IPS DF 6.9 (cell line): Measurements from ENCODE around the gene GGN.

ENCODE experiments used
- DNase-seq: peaks from one replicate; pipeline ENCODE4 v3.0.0-alpha.2; 2013; ENCODE audit warnings: low read depth, low spot score
- H3K27ac ChIP-seq: one replicate; pipeline ENCODE4 v1.5.1; 2013; ENCODE audit warnings: low read length, control low read depth
- H3K27me3 ChIP-seq: 2 replicates; pipeline ENCODE4 v1.6.1; 2013; ENCODE audit warnings: mild to moderate bottlenecking, low read length; ENCODE audit not compliant: control insufficient read depth, insufficient read depth
- H3K36me3 ChIP-seq: 2 replicates; pipeline ENCODE4 v1.6.1; 2013; ENCODE audit warnings: low read length; ENCODE audit not compliant: control insufficient read depth, insufficient read depth
- H3K4me1 ChIP-seq: 2 replicates; pipeline ENCODE4 v1.6.1; 2013; ENCODE audit warnings: low read length; ENCODE audit not compliant: control insufficient read depth, insufficient read depth
- H3K4me3 ChIP-seq: 2 replicates; pipeline ENCODE4 v1.5.1; 2013; ENCODE audit warnings: mild to moderate bottlenecking, low read length
- H3K9me3 ChIP-seq: 2 replicates; pipeline ENCODE4 v1.6.1; 2013; ENCODE audit warnings: low read length, inconsistent platforms; ENCODE audit not compliant: control insufficient read depth, insufficient read depth
- WGBS: extraction: QIAGEN DNeasy Blood & Tissue Kit; methylation state at CpG from one replicate; pipeline ENCODE4 v1.1.7; 2013; ENCODE audit warnings: mixed read lengths, missing lambda C conversion rate; ENCODE audit not compliant: insufficient read length, insufficient coverage; 5-methylcytosine and 5-hydroxymethylcytosine counted together

The GGN gene

DNA sequence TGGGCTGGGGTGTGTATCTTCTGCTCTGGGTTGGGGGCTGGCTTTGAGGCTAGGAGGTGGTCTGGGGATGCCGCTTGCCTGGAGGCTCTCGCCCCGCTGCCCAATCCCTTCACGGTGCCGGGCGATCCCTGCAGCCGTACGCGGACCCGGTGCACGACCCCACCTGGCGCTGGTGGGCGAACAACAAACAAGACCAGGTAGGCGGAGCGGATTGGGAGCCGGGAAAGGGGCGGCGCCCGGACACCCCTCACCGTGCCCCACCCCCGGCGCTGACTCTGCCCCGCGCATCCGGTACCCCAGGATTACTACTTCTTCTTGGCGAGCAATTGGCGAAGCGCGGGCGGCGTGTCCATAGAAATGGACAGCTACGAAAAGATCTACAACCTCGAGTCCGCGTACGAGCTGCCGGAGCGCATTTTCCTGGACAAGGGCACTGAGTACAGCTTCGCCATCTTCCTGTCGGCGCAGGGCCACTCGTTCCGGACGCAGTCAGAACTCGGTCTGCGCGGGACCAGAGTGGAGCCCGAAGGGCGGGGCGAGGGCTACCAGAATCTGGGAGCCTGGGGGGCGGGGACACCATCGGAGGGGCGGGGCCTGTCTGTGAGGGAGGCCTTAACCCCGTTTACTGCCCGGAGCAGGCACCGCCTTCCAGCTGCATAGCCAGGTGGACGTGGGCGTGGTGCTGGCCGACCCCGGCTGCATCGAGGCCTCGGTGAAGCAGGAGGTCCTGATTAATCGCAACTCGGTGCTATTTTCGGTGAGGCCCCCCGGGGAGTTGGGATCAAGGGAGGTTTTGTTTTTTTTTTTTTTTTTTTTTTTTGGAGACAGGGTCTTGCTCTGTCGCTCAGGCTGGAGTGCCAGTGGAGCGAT is 25.5 kb downstream of the GGN start:
- peak overlapping the region; percentile 52; the same call in 1 of the 2 replicates for H3K4me3 ChIP-seq
- no peak overlapping the region for H3K27ac ChIP-seq
- no peaks in the 10 kb centered on the region; the same call in 1 of the 2 replicates for H3K4me1 ChIP-seq
- H3K9me3 ChIP-seq: no peaks in the 10 kb centered on the region
- peaks cover 3% of the 10 kb centered on the region; the same call in 1 of the 2 replicates for H3K27me3 ChIP-seq
- peak; percentile 60 for DNase-seq
- H3K36me3 ChIP-seq: no peaks in the 10 kb centered on the region
- WGBS: no CpG with 5 or more reads among the region's 68 CpGs

DNA sequence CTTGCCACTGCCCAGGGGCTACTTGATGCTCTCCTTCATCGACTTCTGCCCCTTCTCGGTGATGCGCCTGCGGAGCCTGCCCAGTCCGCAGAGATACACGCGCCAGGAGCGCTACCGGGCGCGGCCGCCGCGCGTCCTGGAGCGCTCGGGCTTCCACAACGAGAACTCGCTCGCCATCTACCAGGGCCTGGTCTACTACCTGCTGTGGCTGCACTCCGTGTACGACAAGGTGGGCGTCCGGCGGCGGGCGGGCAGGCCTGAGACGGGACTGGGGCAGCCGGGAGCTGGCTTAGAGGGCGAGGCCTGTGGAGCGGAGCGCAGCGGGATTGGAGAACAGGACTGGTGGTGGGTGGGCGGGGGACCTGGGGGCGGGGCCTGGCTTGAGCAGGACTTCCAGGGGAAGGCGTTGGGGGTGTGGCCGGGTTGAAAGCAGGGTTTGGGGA is 26.2 kb downstream of the GGN start:
- Histone ChIP-seq H3K9me3 (no peaks in the 10 kb centered on the region), H3K27ac (no peak overlapping the region), H3K4me3 (peak overlapping the region; percentile 52), H3K4me1 (no peaks in the 10 kb centered on the region; the same call in 1 of the 2 replicates), H3K36me3 (no peaks in the 10 kb centered on the region), H3K27me3 (peaks cover 3% of the 10 kb centered on the region; the same call in 1 of the 2 replicates)
- peak; percentile 68 for DNase-seq
- WGBS: no CpG with 5 or more reads among the region's 37 CpGs

DNA sequence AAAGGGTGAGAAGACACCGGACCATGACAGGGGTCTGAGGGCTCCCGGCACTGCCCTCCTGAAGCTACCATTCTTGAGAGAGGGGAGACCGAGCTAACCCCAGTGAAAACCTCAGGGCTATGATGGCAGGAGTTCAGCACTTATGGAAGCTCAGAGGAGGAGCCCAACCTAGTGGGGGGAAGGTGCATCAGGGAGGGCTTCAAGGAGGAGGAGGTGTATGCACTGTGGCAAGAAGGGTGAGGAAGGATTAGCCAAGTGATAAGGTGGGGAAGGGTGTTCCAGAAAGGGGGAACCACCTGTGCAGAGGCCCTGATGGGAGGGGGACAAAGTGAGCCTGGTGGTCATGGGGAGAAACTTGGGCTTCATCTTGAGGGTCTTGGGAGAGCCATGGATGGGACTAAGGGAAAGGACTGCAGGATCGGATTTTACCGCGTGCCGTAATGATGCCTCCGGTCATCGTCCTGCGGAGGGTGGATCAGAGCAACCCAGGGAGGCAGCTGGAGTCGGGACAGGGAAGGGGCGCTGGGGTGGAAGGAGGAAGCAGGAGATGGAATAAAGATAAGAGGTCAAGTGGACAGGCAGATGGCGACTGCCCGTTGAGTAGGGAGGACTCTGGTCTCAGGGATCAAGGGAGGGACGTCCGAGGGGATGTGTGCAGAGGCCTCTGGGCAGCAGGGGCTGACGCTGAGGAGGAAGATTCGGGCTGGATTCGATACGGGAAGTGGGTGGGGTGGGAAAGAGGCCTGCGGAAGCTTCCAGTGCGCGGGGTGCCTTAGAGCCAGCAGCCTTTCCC is 26.8 kb downstream of the GGN start:
- no CpG with 5 or more reads among the region's 23 CpGs for WGBS
- H3K4me3 ChIP-seq: peak overlapping the region; percentile 52; the same call in 1 of the 2 replicates
- no peaks in the 10 kb centered on the region for H3K36me3 ChIP-seq
- no peak for DNase-seq
- no peaks in the 10 kb centered on the region; the same call in 1 of the 2 replicates for H3K4me1 ChIP-seq
- H3K9me3 ChIP-seq: no peaks in the 10 kb centered on the region
- H3K27ac ChIP-seq: no peak overlapping the region
- peaks cover 3% of the 10 kb centered on the region; the same call in 1 of the 2 replicates for H3K27me3 ChIP-seq

DNA sequence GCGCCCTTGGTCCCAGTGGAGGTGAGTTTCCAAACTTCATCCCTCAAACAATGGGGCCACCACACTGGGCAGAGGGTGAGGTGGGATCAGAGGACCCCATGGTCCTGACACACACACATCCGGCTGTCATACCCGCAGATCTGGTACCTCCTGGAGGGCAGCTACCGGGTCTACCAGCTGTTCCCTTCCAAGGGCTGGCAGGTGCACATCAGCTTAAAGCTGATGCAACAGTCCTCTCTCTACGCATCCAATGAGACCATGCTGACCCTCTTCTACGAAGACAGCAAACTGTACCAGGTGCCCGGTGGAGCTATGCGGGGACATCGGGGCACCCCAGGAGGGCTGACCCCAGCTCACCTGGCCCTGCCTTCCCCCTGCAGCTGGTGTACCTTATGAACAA is 27.5 kb downstream of the GGN start:
- H3K27me3 ChIP-seq: peaks cover 3% of the 10 kb centered on the region; the same call in 1 of the 2 replicates
- no peaks in the 10 kb centered on the region for H3K36me3 ChIP-seq
- no peak overlapping the region for H3K4me3 ChIP-seq
- H3K4me1 ChIP-seq: no peaks in the 10 kb centered on the region; the same call in 1 of the 2 replicates
- no peak for DNase-seq
- WGBS: no CpG with 5 or more reads among the region's 9 CpGs
- no peaks in the 10 kb centered on the region for H3K9me3 ChIP-seq
- H3K27ac ChIP-seq: no peak overlapping the region

DNA sequence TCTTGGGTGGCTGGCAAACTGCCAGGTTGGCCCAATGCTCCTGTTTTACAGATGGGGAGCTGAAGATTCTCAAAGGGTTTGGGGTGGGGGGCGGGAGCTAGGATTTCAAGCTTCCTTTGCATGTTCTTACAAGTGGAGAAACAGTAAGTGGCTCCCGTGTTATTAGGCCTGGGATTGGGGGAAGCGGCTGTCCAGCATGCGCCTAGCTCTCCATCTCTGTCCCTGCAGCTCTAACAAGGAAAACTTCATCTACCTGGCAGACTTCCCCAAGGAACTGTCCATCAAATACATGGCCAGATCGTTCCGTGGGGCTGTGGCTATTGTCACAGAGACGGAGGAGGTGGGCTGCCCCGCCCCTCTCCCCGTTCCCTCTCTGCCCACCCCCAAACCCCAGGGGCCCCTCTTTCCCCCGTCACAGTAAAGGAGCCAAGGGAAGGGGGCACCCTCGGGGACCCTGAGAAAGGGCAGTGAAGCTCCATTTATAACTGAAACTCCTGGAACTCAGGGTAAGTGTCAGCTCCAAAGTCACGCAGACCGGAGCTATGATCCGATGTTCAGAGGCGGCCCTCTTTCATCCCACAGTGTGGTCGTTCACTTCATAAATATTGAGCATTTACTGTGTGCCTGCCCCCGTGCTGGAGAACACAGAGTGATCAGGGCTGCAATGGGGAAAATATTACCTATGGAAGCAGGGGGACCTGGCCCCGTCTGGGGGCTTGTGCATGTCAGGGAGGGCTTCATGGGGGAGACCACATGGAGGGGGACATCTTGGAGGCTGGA is 28.4 kb downstream of the GGN start:
- Histone ChIP-seq H3K4me3 (no peak overlapping the region), H3K36me3 (no peaks in the 10 kb centered on the region), H3K27ac (no peak overlapping the region), H3K9me3 (no peaks in the 10 kb centered on the region), H3K4me1 (no peaks in the 10 kb centered on the region; the same call in 1 of the 2 replicates), H3K27me3 (peaks cover 3% of the 10 kb centered on the region; the same call in 1 of the 2 replicates)
- WGBS: no CpG with 5 or more reads among the region's 18 CpGs
- no peak for DNase-seq

DNA sequence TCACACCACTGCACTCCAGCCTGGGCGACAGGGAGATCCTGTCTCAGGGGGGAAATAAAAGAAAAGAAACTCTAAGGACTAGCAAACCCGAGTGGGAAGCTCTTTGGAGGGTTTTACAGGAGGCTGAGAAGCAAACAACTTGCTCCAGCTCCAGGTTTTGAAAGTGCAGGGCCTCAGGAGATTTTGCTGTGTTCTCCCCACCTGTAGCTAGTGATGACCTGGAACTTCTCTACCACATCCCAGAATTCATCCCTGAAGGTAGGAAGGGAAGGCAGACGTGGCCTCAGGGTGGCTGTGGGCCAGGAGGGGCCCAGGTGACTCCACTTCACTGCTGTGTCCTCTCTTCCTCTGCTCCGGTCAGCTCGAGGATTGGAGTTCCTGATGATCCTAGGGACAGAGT is 29.8 kb downstream of the GGN start:
- Histone ChIP-seq H3K36me3 (no peaks in the 10 kb centered on the region), H3K9me3 (no peaks in the 10 kb centered on the region), H3K4me3 (no peak overlapping the region), H3K27me3 (peaks cover 3% of the 10 kb centered on the region; the same call in 1 of the 2 replicates), H3K4me1 (no peaks in the 10 kb centered on the region; the same call in 1 of the 2 replicates), H3K27ac (no peak overlapping the region)
- no peak for DNase-seq
- WGBS: no CpG with 5 or more reads among the region's 5 CpGs

DNA sequence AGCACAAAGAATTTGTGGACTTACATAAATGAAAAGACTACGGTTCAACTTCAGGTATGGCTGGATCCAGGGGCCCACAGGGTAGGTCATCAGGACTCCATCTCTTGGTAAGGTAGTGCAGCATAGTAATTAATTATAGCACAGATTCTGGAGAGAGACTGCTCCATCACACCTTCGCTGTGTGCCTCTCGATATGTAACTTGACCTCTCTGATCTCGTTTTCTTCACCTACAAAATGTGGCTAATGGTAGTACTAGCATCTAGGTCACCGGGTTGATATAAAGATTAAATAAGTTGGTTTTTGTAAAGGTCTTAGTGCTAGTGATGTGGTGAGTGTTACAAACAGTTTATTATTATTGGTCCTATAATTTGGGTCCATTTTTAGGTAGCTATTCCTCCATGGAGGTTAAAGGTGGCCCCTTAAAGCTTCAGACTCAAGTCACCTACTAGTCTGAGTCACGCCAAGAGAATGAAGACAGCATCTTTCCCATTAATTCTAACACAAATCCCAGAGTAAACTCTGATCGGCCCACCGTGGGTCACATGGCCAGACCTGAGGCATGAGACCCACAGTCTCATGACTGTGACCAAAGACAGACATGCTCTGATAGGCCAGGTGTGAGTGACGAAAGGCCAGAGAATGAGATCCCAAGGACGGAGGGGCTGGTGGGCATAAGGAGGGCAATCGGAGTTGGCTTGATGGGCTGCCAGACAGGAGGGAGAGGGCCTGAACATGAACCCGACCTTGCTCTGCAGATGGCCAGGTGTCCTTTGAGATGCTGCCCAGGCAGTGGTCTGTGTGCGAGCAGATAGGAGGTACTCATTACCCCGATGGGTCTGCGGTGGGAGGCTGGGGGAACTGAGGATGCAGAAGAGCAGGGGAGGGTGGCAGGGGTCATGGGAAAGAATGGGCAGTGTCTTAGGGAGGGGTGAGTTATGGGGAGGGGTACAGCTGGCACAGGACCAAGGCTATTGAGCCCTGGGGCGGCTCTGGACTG is 31.8 kb downstream of the GGN start:
- Histone ChIP-seq H3K27ac (no peak overlapping the region), H3K9me3 (no peaks in the 10 kb centered on the region), H3K27me3 (peaks cover 3% of the 10 kb centered on the region; the same call in 1 of the 2 replicates), H3K4me3 (no peak overlapping the region), H3K4me1 (no peaks in the 10 kb centered on the region; the same call in 1 of the 2 replicates), H3K36me3 (no peaks in the 10 kb centered on the region)
- DNase-seq: no peak
- no CpG with 5 or more reads among the region's 16 CpGs for whole genome bisulfite sequencing

DNA sequence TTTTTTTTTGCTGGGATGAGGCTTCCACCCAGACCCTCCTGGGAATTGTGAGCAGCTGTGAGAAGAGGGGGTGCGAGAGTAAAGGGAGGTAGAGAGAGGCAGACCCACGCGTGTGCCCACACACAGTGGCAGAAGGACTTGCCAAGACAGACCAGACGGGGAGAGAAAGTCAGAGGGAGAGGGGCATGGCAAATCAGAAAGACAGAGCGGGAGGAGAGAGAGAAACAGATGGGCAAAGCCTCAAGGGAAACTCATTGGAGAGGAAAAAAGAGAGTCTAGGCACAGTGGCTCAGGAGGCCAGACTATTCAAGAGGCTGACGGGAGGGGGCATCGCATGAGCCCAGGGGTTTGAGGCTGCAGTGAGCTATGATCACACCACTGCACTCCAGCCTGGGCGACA is 35.2 kb downstream of the GGN start:
- Histone ChIP-seq H3K4me3 (no peak overlapping the region), H3K27ac (no peak overlapping the region), H3K36me3 (no peaks in the 10 kb centered on the region), H3K4me1 (no peaks in the 10 kb centered on the region), H3K9me3 (no peaks in the 10 kb centered on the region), H3K27me3 (no peaks in the 10 kb centered on the region)
- no CpG with 5 or more reads among the region's 8 CpGs for WGBS
- no peak for DNase-seq

DNA sequence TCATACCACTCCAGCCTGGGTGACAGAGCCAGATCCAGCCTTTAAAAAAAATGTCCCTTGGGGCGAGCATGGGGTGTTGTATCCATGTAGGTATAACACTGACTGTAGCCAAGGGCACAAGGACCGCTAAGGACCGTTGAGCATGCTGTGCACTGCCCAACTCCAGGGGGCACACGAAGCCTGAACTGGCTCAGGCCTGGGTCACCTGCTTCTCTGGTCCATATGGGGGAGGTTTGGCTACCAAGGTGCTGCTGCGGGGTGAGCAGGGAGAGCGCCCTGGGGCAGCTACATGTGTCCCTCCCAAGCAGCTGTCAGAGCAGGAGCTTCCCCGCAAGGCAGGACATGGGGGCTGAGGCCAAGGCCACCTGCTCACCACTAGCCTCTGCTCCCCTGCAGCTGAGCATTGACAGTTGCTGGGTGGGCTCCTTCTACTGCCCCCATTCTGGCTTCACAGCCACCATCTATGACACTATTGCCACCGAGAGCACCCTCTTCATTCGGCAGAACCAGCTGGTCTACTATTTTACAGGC is 35.9 kb downstream of the GGN start:
- no peak for DNase-seq
- H3K4me1 ChIP-seq: no peaks in the 10 kb centered on the region
- no peaks in the 10 kb centered on the region for H3K9me3 ChIP-seq
- H3K27me3 ChIP-seq: no peaks in the 10 kb centered on the region
- no peak overlapping the region for H3K27ac ChIP-seq
- H3K36me3 ChIP-seq: no peaks in the 10 kb centered on the region
- no peak overlapping the region for H3K4me3 ChIP-seq
- WGBS: no CpG with 5 or more reads among the region's 9 CpGs
